Loucy (cell line): ENCODE results near the gene SIPA1L3.

Source experiments
- H2AFZ ChIP-seq: fragments of 200-600 bp; sonication (generic); 2 replicates; pipeline ENCODE4 v1.6.0; 2016; ENCODE audit warnings: antibody characterized with exemption, mild to moderate bottlenecking, low read length, moderate library complexity
- H3F3A ChIP-seq: fragments of 200-600 bp; 2 replicates; pipeline ENCODE4 v1.6.0; 2016; ENCODE audit warnings: antibody characterized with exemption, low read depth, mild to moderate bottlenecking
- H3K27me3 ChIP-seq: fragments of 200-600 bp; sonication (generic); 2 replicates; pipeline ENCODE4 v1.6.1; 2014; ENCODE audit warnings: low read length, mild to moderate bottlenecking; ENCODE audit not compliant: insufficient read depth, poor library complexity, severe bottlenecking
- H3K36me3 ChIP-seq: fragments of 200-600 bp; sonication (generic); 2 replicates; pipeline ENCODE4 v1.6.1; 2016; ENCODE audit warnings: low read length; ENCODE audit not compliant: insufficient read depth
- H3K4me1 ChIP-seq: fragments of 200-600 bp; sonication (generic); 2 replicates; pipeline ENCODE4 v1.5.1; 2014; ENCODE audit warnings: low read length, mild to moderate bottlenecking; ENCODE audit not compliant: insufficient read depth, poor library complexity, severe bottlenecking
- H3K4me2 ChIP-seq: fragments of 200-600 bp; sonication (generic); 2 replicates; pipeline ENCODE4 v1.6.0; 2014; ENCODE audit warnings: antibody characterized with exemption, low read length, low read depth, mild to moderate bottlenecking; ENCODE audit not compliant: poor library complexity, severe bottlenecking
- H3K4me3 ChIP-seq: fragments of 200-600 bp; sonication (generic); 2 replicates; pipeline ENCODE4 v1.5.1; 2014; ENCODE audit warnings: low read length, mild to moderate bottlenecking, mixed read lengths; ENCODE audit not compliant: poor library complexity, severe bottlenecking
- H3K79me2 ChIP-seq: fragments of 200-600 bp; sonication (generic); 2 replicates; pipeline ENCODE4 v1.6.1; 2014; ENCODE audit warnings: low read length; ENCODE audit not compliant: insufficient read depth
- H3K9ac ChIP-seq: fragments of 200-600 bp; sonication (generic); 2 replicates; pipeline ENCODE4 v1.6.0; 2014; ENCODE audit warnings: mild to moderate bottlenecking, low read depth, low read length, moderate library complexity; ENCODE audit not compliant: poor library complexity, severe bottlenecking
- H3K9me2 ChIP-seq: fragments of 200-600 bp; sonication (generic); replicated peaks from 2 replicates; pipeline ENCODE4 v1.6.1; 2016; ENCODE audit warnings: low read depth, low read length, mixed read lengths
- H3K9me3 ChIP-seq: fragments of 200-600 bp; sonication (generic); 2 replicates; pipeline ENCODE4 v1.6.1; 2014; ENCODE audit warnings: mild to moderate bottlenecking, antibody characterized with exemption, low read length, low read depth; ENCODE audit not compliant: insufficient read depth
- H4K20me1 ChIP-seq: fragments of 200-600 bp; sonication (generic); 2 replicates; pipeline ENCODE4 v1.6.0; 2014; ENCODE audit warnings: antibody characterized with exemption, low read length, mild to moderate bottlenecking; ENCODE audit not compliant: insufficient read depth, poor library complexity, severe bottlenecking
- EZH2phosphoT487 ChIP-seq: fragments of 200-600 bp; IDR thresholded peaks from 2 replicates; pipeline ENCODE4 v1.6.1; 2018; ENCODE audit warnings: antibody characterized with exemption, mild to moderate bottlenecking, moderate library complexity, borderline replicate concordance
- TF ChIP-seq, protein P1 (sequence below): fragments of 200-600 bp; sonication (generic); conservative IDR thresholded peaks from 2 replicates; pipeline ENCODE4 v1.5.1; 2014; ENCODE audit warnings: mild to moderate bottlenecking, antibody characterized with exemption, low read length

SIPA1L3 gene

DNA sequence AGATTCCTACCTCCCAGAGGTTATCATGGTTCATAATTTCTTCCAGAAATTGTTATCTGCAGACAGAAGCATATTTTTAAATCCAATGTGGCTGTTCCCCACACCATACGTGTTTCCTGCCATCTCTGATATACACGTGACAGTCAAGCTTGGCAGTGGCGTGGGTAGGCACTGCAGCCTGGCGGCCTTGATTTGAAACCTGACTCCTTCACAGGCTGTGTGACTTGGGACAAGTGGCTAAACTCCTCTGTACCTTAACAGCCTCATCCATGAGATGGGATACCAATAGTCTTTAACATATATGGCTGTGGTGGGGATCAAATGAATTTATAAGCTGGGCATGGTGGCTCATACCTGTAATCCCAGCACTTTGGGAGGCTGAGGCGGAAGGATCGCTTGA is 283.8 kb downstream of the SIPA1L3 start:
- H3K9ac ChIP-seq: no peak overlapping the region
- no peaks in the 10 kb centered on the region for H3K36me3 ChIP-seq
- no peak overlapping the region for H3K4me2 ChIP-seq
- TF ChIP-seq, protein P1, sequence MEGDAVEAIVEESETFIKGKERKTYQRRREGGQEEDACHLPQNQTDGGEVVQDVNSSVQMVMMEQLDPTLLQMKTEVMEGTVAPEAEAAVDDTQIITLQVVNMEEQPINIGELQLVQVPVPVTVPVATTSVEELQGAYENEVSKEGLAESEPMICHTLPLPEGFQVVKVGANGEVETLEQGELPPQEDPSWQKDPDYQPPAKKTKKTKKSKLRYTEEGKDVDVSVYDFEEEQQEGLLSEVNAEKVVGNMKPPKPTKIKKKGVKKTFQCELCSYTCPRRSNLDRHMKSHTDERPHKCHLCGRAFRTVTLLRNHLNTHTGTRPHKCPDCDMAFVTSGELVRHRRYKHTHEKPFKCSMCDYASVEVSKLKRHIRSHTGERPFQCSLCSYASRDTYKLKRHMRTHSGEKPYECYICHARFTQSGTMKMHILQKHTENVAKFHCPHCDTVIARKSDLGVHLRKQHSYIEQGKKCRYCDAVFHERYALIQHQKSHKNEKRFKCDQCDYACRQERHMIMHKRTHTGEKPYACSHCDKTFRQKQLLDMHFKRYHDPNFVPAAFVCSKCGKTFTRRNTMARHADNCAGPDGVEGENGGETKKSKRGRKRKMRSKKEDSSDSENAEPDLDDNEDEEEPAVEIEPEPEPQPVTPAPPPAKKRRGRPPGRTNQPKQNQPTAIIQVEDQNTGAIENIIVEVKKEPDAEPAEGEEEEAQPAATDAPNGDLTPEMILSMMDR: no peak
- TF ChIP-seq EZH2phosphoT487: no peak
- H3K4me1 ChIP-seq: peaks cover 14% of the 10 kb centered on the region
- no peaks in the 10 kb centered on the region for H3K9me2 ChIP-seq
- H2AFZ ChIP-seq: no peak overlapping the region
- H3K9me3 ChIP-seq: no peaks in the 10 kb centered on the region
- no peak overlapping the region for H3K4me3 ChIP-seq
- H3K79me2 ChIP-seq: no peaks in the 10 kb centered on the region
- no peaks in the 10 kb centered on the region for H3K27me3 ChIP-seq
- H4K20me1 ChIP-seq: no peaks in the 10 kb centered on the region
- no peaks in the 10 kb centered on the region for H3F3A ChIP-seq

- no peak overlapping the region for H3K9ac ChIP-seq
- H3K4me1 ChIP-seq: peaks cover 14% of the 10 kb centered on the region
- no peaks in the 10 kb centered on the region for H3K79me2 ChIP-seq
- TF ChIP-seq EZH2phosphoT487: no peak
- TF ChIP-seq, protein P1: no peak
- no peaks in the 10 kb centered on the region for H3K27me3 ChIP-seq
- H3K9me3 ChIP-seq: no peaks in the 10 kb centered on the region
- H3K36me3 ChIP-seq: no peaks in the 10 kb centered on the region
- H2AFZ ChIP-seq: no peak overlapping the region
- H3K9me2 ChIP-seq: no peaks in the 10 kb centered on the region
- H3F3A ChIP-seq: no peaks in the 10 kb centered on the region
- H3K4me2 ChIP-seq: no peak overlapping the region
- no peak overlapping the region for H3K4me3 ChIP-seq
- no peaks in the 10 kb centered on the region for H4K20me1 ChIP-seq
Measured at GRCh38 chr19:38191747-38192146, 284.7 kb downstream of the SIPA1L3 start.

DNA sequence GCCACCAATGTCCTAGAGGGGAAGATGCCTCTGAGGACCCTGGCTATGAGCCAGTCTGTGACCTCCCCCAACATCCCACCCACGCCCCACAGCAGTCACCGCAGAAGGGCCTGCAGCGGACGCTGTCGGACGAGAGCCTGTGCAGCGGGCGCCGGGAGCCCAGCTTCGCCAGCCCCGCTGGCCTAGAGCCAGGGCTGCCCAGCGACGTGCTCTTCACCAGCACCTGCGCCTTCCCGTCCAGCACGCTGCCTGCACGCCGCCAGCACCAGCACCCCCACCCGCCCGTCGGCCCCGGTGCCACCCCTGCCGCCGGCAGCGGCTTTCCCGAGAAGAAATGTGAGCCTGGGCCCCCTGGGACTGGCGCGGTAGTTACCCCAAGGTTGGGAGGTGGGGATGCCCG is 286.4 kb downstream of the SIPA1L3 start:
- TF ChIP-seq, protein P1: no peak
- no peak for TF ChIP-seq EZH2phosphoT487
- Histone ChIP-seq H3K4me3 (no peak overlapping the region), H4K20me1 (no peaks in the 10 kb centered on the region), H3K27me3 (no peaks in the 10 kb centered on the region), H3K4me1 (peaks cover 14% of the 10 kb centered on the region), H2AFZ (no peak overlapping the region), H3K4me2 (no peak overlapping the region), H3K36me3 (no peaks in the 10 kb centered on the region), H3K9me2 (no peaks in the 10 kb centered on the region), H3F3A (no peaks in the 10 kb centered on the region), H3K79me2 (no peaks in the 10 kb centered on the region), H3K9ac (no peak overlapping the region), H3K9me3 (no peaks in the 10 kb centered on the region)
